HG03025 (cell line): ENCODE data around the gene FCGR3A.
"Not testable (repeated sequence)": the region's sequence is repeated elsewhere in the genome, so short reads cannot be mapped to it uniquely, and the experiment has no call there.

ENCODE experiments used
- ATAC-seq: cut with Tn5 transposase; IDR thresholded peaks from one replicate; pipeline ENCODE4 v1.9.1; 2021; ENCODE audit warnings: mild to moderate bottlenecking, moderate library complexity; ENCODE audit not compliant: unreplicated experiment, low FRiP score

Gene FCGR3A

DNA sequence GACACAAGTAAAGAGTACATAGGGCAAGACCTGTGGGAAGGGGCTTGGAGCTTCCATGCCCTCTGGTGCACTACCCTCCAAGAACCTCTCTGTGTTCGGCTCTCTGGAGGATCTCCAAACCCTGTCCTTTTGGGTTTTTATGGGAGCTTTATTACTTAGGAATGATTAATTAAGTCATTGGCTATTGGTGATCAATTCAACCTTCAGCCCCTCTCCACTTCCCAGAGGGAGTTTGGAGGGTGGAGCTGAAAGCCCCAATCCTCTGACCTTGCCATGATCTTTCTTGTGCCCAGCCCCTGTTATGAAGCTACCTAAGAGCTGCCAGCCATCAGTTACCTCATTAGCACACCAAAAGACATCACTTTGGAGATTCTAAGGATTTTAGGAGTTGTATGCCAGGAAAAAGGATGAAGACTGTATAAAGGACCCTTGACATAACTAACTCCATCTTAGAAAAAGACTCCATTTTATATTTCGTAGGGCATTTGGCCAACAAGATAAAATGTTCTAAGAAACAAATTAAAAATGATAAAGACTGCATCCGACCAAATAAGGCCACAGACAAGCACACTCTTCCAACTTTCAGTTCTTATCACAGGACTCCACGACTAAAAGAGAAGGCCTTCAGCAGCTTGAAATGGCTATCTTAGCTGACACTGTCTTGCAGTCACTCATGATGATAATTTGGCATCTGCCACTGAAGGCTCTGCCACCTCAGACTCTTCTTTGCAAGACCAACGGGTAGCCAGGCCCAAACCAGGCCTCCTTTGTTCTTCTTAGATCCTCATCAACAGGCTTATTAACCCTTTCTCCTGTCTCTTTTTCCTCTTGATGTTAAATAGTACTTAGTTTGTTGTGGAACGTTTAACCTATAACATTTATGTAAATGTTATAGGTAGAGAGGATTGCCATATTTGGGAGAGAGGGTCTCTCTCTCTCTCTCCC, 8.2 kb upstream of the FCGR3A start:
- ATAC-seq, result not testable (repeated sequence)

DNA sequence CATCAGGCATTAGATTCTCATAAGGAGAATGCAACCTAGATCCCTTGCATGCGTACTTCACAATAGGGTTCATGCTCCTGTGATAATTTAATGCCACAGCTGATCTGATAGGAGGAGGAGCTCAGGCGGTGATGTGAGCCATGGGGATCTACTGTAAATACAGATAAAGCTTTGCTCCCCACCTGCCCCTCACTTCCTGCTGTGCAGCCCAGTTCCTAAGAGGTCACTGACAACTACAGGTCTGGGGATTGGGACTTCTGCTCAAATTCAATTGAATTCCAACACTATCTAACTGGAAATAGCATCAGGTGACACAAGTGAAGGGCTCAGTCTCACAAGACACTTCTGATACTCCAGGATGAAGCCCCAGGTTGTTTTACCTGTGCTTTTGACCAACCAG, 7.4 kb upstream of the FCGR3A start:
- not testable (repeated sequence) for ATAC-seq

DNA sequence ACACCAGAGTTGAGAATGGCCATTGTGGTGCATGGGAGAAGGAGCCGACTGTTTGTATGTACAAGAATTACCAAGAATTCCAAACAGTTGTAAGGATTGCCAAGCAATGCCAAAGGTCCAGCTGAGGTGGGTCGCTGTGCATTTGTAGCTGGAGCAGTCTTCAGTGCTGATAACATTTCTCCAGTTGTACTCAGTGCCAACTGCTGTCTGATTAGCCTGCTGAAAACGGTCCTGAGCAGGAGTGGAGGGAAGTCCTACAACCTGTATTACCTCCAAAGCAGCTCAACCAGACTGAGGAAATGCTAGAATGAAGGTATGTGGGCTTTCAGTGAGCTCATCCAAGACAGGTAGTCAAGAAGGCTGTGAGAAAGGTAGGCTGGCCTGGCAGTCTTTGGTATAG, 6.5 kb upstream of the FCGR3A start:
- not testable (repeated sequence) for ATAC-seq

DNA sequence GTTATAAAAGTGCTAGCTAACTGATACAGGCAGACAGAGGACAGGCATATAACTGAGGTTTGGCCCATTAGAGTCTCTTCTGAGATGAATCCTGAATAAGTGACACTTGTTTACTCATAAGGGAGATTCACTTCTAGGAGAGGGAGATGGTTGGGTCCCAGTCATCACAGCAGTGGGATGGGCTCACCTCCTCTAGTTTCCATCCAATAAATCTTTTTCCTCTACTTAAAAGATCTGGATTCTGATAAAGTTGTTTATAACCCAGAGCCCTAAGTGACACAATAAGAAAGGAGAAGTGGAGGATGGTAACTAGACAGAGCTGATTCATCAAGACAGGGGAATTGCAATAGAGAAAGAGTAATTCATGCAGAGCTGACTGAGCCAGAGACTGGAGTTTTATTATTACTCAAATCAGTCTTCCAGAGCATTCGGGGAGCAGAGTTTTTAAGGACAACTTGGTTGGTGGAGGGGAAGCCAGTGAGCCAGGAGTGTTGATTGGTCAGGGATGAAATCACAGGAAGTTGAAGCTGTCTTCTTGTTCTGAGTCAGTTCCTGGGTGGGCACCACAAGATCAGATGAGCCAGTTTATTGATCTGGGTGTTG, 5.3 kb upstream of the FCGR3A start:
- not testable (repeated sequence) for ATAC-seq

DNA sequence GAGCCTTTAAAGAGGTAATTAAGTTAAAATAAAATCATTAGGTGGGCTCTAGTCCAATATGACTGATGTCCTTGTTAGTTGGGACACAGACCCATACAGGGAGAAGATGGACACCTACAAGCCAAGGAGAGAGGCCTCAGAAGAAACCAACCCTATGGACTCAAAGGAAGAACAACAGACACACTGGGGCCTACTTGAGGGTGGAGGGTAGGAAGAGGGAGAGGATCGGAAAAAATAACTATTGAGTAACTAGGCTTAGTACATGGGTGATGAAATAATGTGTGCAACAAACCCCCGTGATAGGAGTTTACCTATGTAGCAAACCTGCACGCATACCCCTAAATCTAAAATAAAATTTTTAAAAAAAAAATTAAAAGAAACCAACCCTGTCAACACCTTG, 4.7 kb upstream of the FCGR3A start:
- not testable (repeated sequence) for ATAC-seq

DNA sequence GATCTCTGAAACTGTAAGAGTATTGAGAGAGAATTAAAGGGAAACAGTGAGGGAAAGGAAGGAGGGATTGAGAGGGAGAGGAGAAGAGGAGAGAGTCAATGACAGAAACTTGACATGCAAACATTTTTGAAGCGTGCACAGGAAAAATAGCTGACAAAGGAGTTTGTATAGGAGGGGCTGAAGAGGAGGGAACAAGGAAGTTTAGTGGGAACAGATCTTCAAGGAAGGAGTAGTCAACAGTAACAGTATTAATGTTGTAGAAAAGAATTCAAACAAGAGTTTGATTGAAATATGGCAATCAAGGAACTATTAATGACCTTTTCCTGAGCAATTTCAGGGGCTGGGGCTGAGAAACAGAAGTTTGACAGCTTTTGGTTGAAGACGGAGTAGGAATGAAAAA, 4.0 kb upstream of the FCGR3A start:
- not testable (repeated sequence) for ATAC-seq

DNA sequence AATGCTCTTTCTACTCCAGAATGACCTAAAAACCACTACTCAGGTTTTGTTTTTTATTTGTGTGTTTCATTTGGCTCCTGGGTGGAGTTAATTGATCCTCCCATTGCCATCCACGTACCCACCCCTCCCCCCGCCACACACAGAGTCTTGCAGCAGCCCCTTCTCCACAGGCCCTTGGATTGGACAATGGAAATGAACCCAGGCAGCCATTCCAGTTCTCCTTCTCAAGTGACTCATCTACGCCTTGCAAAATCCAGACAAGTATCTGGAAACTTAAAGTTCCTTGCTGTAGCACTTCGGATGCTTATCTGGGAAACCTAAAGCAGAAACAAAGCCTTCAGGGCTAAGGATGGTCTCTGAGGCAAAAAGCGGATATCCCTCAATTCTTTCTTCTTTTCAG, 1.3 kb upstream of the FCGR3A start:
- ATAC-seq, result not testable (repeated sequence)

DNA sequence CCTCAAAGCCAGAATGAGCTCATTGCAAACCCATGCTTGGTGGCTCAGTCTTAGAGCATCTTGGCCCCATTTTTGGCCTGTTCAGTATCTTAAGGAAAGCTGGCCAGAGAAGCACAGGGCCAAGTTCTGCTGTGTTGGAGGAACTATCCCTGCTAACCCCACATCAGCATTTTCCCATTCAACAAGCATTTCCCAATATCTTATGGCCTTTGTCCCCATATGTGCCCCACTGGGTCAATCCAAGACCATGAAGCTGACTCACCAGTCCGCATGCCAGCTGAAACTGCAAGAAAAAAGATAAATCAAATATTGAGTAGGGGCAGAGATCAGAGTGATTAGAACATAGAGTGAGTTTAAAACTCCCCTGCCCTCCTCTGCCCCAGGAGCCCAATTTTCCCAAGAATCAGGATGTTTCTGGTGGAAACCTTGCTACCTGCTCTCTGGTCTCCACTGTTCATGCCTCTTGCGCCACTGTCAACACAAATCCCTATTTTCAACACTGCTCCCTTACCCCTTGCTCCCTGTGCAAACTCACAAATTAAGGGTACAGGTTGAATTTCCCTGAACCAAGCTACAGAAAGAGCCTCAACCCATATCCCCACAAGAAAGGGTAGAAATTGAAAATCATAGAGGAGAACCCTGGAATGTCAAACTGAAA, 740 bp downstream of the FCGR3A start:
- ATAC-seq, result not testable (repeated sequence)

DNA sequence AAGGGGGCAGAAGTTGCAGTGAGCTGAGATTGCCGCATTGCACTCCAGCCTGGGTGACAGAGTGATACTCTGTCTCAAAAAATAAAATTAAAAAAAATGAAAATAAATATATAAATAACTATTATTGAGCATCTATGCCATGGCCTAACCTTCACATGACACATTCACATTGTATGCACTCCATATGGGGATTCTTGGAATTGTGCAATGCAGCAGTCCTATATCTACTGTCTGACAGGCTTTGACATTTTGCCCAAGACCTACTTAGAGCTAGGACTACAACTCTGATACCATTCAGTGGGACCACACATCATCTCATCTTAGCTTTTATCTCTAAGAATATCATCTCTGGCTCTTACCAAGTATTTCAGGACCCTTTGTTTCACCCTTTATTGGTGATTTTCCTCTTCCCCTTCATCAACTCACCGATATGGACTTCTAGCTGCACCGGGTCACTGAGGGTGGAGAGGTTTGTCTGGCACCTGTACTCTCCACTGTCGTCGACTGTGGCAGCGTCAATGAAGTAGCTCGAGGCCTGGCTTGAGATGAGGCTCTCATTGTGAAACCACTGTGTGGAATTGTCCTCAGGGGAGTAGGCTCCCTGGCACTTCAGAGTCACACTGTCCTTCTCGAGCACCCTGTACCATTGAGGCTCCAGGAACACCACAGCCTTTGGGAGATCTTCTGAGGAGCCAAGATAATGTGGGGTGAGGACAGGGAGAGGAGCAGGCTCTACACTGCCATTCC, 1.4 kb downstream of the FCGR3A start:
- ATAC-seq, result not testable (repeated sequence)

DNA sequence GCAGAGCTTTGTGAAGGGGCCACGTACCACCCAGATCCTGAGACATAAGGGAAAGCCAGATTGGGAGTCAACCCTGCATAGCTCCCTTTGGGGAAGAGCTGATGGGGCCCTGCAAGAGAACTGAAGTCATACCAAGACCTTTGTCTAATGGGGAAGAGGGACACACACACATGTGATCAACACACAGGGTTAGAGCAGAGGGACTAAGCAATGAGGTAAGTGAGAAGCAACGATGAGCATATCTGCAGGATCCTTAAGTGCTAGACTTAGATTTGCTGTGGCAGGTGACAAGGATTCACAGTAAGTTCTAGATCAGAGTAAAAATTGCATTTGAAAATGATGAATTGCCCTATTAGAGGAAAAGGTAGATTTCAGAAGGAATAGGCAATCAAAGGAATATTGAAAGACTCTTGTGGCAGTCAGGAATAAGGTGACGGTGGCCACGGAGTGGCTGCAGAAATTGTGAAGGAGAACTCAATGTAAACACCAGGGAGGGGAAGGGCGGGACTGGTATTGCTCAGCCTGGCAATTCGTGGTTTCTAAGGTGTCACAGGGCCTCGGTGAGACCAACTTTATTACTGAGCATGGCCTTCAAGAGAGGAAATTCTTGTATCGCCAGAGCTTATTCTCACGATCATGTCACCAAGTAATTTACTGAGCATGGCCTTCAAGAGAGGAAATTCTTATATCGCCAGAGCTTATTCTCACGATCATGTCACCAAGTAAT, 4.5 kb downstream of the FCGR3A start:
- ATAC-seq, result not testable (repeated sequence)

DNA sequence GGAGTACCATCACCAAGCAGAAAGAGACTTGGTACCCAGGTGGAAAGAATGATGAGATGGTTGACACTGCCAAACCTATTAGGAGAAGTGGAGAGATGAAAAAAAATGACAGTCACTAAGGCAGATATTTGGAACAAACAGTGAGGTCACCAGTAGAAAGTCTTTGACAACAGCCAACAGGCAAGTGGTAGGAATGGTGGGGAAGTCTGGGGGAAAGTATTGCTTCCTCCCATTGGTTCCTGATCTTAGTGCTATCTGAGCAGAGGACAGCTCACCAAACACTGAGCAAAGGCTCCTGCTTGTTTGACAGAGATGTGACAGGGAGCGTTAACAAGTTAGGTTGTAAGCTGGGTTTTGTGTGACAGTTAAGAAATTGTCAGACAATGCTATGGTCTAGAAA, 6.5 kb downstream of the FCGR3A start:
- ATAC-seq, result not testable (repeated sequence)

DNA sequence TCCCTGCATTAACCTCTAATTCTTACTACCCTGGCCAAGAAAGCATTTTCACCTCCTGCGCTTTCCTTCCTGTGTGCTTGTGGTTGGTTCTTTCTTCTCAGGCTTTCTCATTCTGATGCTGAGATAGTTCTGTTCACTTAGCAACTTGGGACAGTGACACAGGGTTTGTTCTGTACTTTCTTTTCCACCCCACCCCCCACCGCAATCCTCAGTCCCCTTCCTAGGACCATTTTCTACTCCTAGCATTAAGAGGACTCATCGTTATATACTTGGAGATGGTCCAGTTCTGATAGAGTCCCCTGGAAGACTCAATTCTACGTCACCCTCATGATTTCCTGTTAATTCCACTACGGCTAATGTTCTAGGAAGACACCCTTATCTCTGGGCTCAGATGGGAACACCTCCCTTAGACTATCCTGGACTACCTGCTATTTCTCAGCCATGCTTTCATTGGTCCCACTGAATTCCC, 7.5 kb downstream of the FCGR3A start:
- ATAC-seq, result not testable (repeated sequence)

DNA sequence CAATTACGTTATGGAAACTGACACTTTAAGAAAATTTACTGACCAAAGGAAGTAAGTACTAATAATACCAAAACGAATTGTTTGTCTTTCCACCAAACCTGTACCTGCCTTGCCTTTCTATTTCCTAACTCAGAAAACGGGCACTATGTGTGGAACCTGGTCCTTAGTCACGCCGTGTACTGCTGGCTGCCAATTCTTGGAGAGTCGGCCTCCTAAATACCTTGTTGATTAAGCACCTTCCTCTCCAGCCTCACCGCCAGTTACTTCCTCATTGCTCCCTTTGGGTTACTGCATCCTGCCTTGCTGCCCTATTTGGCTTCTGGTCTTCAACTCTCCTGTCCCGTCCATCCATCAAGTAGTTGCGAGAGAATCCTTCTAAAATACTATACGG, 9.1 kb downstream of the FCGR3A start:
- ATAC-seq, result peak; percentile 22

DNA sequence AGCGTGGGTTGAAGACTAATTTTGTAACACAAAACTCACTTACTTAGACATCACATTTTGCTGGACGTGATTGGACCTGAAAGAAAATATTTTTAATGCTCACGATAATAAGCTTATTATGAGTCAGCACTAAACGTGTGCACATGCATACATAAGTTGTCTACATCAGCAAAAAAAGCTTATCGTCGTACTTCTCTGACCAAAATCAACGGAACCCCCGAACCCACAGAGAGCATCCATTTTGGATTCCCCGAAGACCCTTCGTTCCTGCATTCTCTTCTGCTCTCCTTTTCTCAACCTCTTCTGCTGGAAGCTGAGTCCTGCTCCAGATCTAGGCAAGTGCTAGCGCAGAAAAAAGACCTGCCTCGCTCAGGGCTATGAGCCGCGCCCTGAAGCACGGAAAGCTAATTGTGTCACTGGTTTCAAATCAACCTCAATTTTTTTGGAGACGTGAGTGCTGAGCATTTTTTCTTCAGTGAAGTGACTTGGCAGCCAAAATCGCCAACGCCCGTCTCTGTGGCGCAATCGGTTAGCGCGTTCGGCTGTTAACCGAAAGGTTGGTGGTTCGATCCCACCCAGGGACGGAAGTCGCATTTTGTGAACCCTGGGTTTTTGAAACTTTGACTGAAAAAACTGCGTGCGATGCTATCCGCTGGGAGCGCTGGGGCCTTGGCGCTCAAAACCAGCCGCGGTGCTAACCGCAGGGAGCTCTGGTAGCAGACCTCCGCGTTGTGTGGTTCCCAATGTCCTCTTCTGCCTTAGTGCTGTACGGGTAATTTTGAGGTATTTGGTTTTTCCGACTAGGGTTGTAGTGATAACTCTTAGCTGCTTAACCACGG, 9.7 kb downstream of the FCGR3A start:
- ATAC-seq, result peak; percentile 55

DNA sequence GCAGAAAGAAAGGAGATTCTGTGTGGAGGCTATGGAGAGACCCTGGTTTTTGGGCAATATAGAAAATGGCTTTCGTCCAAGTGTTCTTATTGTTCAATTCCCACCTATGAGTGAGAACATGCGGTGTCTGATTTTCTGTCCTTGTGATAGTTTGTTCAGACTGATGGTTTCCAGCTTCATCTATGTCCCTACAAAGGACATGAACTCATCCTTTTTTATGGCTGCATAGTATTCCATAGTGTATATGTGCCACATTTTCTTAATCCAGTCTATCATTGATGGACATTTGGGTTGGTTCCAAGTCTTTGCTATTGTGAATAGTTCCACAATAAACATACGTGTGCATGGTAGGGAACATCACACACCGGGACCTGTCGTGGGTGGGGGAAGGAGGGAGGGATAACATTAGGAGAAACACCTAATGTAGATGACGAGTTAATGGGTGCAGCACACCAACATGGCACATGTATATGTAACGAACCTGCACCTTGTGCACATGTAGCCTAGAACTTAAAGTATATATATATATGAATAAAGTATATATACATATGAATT, 10.6 kb downstream of the FCGR3A start:
- not testable (repeated sequence) for ATAC-seq

DNA sequence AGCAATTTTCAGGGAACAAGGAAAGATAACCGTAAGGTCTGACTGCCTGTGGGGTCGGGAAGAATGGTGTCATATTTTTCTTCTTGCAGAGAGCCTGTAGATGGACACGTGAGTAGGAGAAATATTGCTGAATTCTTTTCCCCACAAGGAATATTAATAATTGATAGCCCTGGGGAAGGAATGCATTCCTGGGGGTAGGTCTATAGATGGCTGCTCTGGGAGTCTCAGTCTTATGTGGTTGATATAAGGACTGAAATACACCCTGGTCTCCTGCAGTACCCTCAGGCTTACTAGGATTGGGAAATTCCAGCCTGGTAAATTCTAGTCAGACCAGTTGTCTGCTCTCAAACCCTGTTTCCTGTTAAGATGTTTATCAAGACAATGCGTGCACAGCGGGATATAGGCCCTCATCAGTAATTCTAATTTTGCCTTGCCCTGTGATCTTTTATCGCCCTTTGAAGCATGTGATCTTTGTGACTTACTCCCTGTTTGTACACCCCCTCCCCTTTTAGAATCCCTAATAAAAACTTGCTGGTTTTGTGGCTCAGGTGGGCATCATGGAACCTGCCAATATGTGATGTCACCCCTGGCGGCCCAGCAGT, 12.4 kb downstream of the FCGR3A start:
- ATAC-seq, result not testable (repeated sequence)

DNA sequence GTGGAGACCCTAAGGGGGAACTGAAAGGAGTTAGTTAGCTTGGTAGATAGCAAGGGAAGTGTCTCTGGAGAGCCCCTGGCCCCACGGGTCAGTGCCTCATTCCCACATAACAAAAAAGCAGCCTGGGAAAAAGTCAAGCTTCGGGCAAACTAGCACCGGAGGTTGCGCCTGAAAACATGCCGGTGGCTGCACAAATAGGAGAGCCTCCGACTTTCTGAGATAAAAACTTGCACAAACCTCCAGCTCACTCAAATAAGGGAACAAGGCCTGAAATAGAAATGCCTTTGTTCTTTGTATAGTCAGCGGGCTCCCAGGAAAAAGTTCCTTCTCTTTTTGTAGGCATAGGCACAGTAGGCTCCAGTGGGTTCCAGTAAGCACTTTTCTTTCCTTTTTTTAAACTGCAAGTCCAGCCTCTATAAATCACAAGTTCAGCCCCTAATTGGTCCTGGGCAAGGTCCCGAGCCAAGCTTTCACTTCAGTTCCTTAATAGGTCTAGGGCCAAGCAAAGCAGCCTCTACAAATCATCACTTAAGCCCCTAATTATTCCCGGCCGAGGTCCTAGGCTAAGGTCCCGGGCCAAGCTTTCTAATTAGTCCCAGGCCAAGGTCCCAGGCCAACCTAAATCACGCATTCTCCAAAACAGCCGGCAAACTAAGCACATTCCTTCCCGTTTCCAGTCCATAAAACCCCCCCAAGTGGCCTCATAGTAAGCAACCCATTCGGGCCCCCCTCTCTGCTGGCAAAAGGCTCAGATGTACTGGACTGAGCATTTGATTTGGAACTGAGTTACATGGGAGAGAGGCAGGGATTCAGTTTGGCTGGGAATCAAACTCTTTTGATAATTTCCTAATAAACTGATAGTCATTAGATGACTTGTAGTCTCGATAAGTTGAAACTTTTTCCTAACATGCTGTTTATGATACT, 16.7 kb downstream of the FCGR3A start:
- ATAC-seq, result not testable (repeated sequence)
